GM18526 (cell line): Measurements from ENCODE around the gene TANGO2.
A peak's percentile ranks its signal among the peaks of the same experiment; 100 is the strongest.

ENCODE experiments used
- POLR2A ChIP-seq: IDR thresholded peaks from 3 replicates; pipeline ENCODE4 v1.6.1; 2011; ENCODE audit not compliant: insufficient read length; ENCODE audit errors: extremely low read depth

The TANGO2 gene

DNA sequence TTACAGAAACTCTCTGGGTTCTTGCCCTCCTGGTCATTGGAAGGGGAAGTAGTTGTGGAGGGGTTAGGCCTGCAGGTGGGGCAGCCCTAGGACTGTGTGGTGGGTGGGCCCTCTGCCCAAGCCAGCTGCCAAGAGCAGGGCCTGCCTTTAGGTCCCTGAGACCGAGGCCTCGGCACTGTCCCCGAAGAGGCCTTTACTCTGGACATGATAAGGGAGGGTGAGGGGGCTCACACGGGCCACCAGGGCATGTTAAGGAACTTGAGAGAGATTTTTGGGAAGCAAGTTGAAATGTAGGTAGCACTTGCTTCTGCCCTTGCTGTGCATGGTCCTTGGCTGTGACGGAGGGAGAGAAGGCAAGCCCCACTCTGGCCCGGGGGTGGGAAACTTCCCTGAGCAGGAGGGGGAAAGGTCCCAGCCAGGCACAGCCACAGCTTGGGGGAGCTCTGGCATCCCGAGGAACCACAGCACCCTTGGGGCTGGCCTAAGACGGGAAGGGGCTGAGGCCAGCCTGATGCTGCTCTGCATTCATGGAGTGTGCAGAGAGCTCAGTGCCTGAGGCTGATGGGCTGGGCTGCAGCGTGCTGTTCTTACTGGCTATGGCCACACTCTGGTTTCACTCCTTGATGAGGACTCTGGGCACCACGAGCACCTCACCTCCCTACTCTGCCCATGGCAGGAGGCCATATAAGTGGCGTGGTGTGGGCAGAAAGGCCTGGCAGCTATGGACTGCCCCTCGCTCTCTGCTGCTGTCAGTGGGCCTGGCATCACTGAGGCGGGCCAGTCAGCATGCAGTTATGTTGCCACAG is 87.2 kb downstream of the TANGO2 start:
- no peak for TF ChIP-seq POLR2A

DNA sequence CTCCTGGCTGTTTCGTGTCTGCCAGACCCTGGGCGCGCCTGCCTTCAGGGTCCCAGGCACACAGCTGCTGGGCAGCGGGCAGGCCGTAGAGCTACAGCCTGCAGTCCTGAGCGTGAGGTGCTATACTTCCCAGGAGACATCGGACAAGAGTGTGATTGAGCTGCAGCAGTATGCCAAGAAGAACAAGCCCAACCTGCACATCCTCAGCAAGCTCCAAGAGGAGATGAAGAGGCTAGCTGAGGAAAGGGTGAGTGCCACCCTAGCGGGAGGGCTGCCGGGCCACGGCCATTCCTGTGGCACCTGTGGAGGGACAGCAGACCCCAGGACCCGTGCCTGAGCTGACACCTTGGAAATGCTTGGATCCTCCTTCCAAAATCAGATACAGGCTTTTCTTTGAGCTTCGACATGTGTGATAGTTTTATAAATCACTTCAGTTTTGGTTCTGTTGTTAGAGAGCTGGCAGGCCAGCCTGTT is 87.9 kb downstream of the TANGO2 start:
- no peak for TF ChIP-seq POLR2A

GRCh38 chr22:20109411-20110358 is 88.8 kb downstream of the TANGO2 start:
- peak; percentile 0 for TF ChIP-seq POLR2A

GRCh38 chr22:20110359-20110985 is 89.6 kb downstream of the TANGO2 start:
- no peak for TF ChIP-seq POLR2A

GRCh38 chr22:20111045-20111688 is 90.3 kb downstream of the TANGO2 start:
- TF ChIP-seq POLR2A = no peak

GRCh38 chr22:20111689-20112622 is 91.0 kb downstream of the TANGO2 start:
- TF ChIP-seq POLR2A = no peak

GRCh38 chr22:20112623-20113511 is 92.0 kb downstream of the TANGO2 start:
- TF ChIP-seq POLR2A = no peak

- TF ChIP-seq POLR2A = no peak
These were observed 92.8 kb downstream of the TANGO2 start for GRCh38 chr22:20113551-20114310.

- TF ChIP-seq POLR2A = no peak
These were observed 93.9 kb downstream of the TANGO2 start for GRCh38 chr22:20114506-20115475.

DNA sequence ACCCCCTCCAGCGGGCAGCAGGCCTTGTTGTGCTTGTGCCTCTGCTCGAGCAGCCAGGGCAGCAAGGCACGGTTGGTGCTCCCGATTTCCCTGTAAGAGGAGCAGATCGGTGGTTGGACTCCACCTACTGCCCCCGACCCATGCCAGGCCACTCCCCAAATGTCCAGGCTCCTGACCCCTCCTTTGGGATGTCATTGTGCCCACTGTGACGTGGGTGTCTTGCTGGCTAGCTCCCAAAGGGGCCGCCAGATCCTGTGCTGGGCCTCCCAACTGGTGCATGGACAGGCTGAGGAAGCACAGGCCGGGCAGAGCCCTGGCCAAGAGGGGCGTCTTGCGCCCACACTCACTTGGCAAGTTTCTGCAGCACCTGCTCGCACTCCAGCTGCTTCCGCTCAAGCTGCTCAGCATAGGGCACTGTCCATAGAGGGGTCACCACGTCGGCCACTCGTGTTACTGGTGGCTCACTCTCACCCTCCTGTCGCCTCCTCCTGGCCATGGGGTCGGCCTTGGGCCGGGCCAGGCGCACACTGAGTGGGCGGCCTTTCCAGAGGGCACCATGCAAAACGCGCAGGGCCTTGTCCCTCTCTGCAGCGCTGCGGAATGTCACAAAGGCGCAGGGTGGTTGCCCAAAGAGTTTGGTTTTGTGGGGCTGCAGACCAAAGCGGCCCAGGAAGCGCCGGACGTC is 94.9 kb downstream of the TANGO2 start, which contains the start of gene RANBP1:
RANBP1 (plus strand) TSS at position 414 of the 685 bp plus-strand sequence; CDS start at position 495, 81 bp downstream.
- no peak for TF ChIP-seq POLR2A
